ENCODE measurements around the gene RPS21. TPM values are rescaled to one million over a fixed set of nuclear protein-coding genes. Genes with fewer than 3 reads are reported as not detected.

The RPS21 gene
- polyA plus RNA-seq, 1 experiment: 2,723 TPM

DNA sequence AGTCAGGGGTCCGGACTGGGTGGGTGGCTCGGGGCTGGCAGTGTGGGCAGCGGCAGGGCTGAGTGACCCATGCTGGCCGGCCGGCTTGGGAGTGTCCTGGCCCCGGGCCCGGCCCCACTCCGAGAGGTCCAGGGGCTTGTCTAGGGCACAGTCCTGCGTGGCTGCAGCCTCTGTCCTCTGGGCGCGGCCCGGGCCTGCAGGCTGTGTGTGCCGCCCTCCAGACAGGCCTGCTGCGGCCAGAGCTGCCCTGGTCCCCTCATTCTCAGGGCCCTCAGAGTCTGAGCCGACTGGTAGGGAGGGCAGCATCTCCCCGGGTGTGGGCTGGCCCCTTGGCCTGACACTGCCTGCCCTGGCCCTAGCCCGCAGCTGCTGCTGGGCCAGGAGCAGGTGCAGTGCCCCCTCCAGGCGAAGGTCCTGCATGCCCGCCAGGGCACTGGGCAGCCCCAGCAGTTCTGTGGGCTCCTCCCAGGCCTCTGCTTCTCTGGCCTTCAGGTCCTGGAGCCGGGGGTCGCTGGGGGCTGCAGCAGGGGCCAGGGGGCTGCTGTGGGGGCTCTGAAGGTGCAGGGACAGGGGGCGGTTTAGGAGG, 27.1 kb downstream of the RPS21 start:
- TF ChIP-seq, protein P1, sequence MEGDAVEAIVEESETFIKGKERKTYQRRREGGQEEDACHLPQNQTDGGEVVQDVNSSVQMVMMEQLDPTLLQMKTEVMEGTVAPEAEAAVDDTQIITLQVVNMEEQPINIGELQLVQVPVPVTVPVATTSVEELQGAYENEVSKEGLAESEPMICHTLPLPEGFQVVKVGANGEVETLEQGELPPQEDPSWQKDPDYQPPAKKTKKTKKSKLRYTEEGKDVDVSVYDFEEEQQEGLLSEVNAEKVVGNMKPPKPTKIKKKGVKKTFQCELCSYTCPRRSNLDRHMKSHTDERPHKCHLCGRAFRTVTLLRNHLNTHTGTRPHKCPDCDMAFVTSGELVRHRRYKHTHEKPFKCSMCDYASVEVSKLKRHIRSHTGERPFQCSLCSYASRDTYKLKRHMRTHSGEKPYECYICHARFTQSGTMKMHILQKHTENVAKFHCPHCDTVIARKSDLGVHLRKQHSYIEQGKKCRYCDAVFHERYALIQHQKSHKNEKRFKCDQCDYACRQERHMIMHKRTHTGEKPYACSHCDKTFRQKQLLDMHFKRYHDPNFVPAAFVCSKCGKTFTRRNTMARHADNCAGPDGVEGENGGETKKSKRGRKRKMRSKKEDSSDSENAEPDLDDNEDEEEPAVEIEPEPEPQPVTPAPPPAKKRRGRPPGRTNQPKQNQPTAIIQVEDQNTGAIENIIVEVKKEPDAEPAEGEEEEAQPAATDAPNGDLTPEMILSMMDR (IDR thresholded peaks at IDR 0.05; ENCODE audit: low read depth, low read length): no peak
- H3K4me3 ChIP-seq (ENCODE audit: low read depth, low read length): no peak overlapping the region
- H3K9me3 ChIP-seq (ENCODE audit: control insufficient read depth, insufficient read depth, low read length): no peaks in the 10 kb centered on the region; the same call in 1 of the 2 replicates
- POLR2A ChIA-PET: no interaction called here
- CTCF ChIA-PET: no interaction called here
- H3K27me3 ChIP-seq (ENCODE audit: control insufficient read depth, insufficient read depth, low read length): peaks cover 7% of the 10 kb centered on the region
- H3K27ac ChIP-seq (ENCODE audit: low read depth, low read length): no peak overlapping the region
- DNase-seq (ENCODE audit: low read depth, low spot score): no peak

DNA sequence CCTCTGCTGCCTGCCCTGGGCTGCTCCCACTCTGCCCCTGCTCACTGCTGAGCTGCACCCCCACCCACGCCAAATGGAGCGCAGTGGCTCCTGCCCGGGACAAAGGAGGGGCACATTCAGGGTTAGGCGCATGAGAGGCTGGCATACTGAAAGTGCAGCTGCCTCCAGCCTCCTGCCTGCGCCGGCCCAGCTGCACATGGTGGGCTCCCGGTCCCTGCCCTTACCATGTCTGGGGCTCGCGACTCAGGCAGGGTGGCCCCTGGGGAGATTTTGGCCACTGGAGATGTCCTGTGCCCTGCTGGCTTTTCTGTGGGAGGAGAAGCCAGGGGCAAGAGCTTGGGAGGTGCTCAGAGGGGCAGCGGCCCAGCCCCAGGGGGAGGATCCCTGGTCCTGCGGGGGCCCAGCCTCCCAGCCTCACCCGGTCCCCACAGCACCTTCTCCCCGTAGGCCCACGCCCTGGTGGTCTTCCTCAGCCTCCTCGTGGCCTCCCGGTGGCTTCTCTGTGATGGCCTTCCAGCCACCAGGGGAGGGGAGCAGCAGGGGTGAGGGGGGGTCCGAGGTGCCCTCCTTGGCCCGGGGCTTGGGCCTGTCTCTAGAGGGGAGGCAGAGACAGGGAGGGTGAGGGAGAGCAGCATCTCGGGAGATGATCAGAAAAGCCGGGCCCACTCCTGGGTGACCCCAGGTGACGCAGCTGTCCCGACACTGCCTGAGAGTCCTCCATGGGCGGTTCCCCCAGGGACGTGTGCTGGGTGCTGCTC, 28.6 kb downstream of the RPS21 start:
- TF ChIP-seq, protein P1 (IDR thresholded peaks at IDR 0.05; ENCODE audit: low read depth, low read length): no peak
- Histone ChIP-seq H3K9me3 (ENCODE audit: control insufficient read depth, insufficient read depth, low read length) (no peaks in the 10 kb centered on the region; the same call in 1 of the 2 replicates), H3K4me3 (ENCODE audit: low read depth, low read length) (no peak overlapping the region), H3K27me3 (ENCODE audit: control insufficient read depth, insufficient read depth, low read length) (peaks cover 2% of the 10 kb centered on the region), H3K27ac (ENCODE audit: low read depth, low read length) (no peak overlapping the region)
- DNase-seq (ENCODE audit: low read depth, low spot score): no peak
- ChIA-PET POLR2A (no interaction called here), CTCF (no interaction called here)

DNA sequence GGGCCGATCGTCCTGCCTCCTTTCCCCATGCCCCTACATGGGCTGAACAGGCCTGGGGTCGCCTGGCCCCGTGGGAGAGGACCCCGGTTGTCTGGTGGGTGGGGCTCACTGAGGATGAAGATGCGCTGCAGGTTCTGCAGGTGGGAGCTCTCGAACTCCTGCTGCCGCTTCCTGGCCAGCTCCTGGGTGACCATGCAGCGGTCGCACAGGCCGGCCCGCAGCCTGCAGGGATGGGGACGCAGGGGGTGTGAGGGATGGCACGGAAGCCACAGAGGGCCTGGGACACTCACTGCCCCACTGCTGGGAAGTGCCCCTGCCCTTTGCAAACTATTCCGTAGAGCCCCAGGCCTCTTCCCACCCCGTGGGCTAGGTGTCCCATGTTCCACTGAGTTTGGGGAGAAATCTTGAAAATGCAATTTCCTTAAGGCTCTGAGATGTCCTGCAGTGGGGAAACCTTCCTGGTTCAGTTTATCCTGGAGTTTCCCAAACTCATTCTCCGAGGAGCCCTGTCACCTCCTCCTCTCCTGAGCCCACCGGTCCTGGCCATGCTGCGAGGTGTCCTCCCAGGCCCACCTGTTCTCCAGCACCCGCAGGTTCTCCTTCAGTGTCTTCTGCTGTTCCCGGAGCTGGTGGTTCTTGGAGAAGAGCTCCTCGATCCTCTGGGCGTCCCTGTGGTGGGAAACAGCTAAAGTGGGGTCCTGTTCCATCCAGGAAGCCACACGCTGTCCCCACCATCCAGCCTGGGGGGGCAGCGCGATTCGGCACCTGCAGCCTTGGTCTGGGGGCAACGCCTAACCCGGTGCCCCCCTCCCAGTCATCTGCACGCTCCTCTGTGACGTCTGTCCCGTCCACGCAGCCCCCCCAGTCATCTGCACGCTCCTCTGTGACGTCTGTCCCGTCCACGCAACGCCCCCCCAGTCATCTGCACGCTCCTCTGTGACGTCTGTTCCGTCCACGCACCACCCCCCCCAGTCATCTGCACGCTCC, 30.0 kb downstream of the RPS21 start:
- H3K9me3 ChIP-seq (ENCODE audit: control insufficient read depth, insufficient read depth, low read length): peaks cover 3% of the 10 kb centered on the region; the same call in 1 of the 2 replicates
- no peak overlapping the region for H3K27ac ChIP-seq (ENCODE audit: low read depth, low read length)
- no peak overlapping the region for H3K4me3 ChIP-seq (ENCODE audit: low read depth, low read length)
- ChIA-PET CTCF (no interaction called here), POLR2A (no interaction called here)
- TF ChIP-seq, protein P1 (IDR thresholded peaks at IDR 0.05; ENCODE audit: low read depth, low read length): no peak
- H3K27me3 ChIP-seq (ENCODE audit: control insufficient read depth, insufficient read depth, low read length): no peaks in the 10 kb centered on the region
- DNase-seq (ENCODE audit: low read depth, low spot score): no peak

DNA sequence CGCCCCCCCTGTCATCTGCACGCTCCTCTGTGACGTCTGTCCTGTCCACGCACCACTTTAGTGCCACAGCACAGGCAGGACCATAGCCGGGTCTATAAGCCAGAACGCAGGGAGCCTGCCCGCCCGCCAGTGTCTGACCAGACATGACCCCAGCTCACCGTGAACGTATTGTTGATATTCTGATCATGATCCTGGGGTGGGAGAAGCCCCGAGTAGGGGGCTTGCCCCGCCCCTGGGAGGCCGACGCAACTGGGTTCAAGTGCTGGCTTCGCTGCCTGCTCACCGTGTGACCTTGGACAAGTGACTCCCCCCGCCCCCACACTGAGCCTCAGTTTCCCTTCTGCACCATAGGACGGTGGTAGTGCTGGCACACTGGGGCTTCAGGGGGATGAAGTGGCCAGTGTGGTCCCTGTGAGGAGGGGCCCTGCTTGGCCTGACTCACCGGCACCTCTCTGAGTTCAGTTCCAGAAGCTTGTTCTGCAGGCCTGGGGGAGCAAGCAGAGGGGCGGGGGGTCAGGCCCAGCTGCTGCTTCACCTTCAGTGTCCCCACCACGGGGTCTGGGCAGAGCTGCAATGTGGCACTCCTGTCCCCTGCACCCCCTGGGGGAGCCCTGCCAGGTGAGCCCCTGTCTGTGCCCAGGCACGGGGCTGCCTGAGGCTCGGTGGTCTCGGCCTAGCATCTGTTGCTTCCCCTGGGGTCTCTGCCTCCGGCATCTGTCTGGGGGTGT, 31.2 kb downstream of the RPS21 start:
- CTCF ChIA-PET: interaction anchor here (0.6 kb wide), 1 partner anchor 8 kb away, joined by 3 read pairs; no protein-coding TSS in a partner anchor
- POLR2A ChIA-PET: no interaction called here
- Histone ChIP-seq H3K27me3 (ENCODE audit: control insufficient read depth, insufficient read depth, low read length) (no peaks in the 10 kb centered on the region), H3K9me3 (ENCODE audit: control insufficient read depth, insufficient read depth, low read length) (peaks cover 3% of the 10 kb centered on the region; the same call in 1 of the 2 replicates), H3K27ac (ENCODE audit: low read depth, low read length) (no peak overlapping the region), H3K4me3 (ENCODE audit: low read depth, low read length) (no peak overlapping the region)
- TF ChIP-seq, protein P1 (IDR thresholded peaks at IDR 0.05; ENCODE audit: low read depth, low read length): no peak
- no peak for DNase-seq (ENCODE audit: low read depth, low spot score)
